H7 (cell line): ENCODE measurements around the gene CSNK2A3. TPM values are rescaled to one million over a fixed set of nuclear protein-coding genes. Genes with fewer than 3 reads are reported as not detected.
"Not testable (repeated sequence)": the region's sequence is repeated elsewhere in the genome, so short reads cannot be mapped to it uniquely, and the experiment has no call there.

Experiments
- DNase-seq: peaks from one replicate; pipeline ENCODE4 v3.0.0; 2012
- H3K27me3 ChIP-seq: 2 replicates; pipeline ENCODE4 v1.6.0; 2011; ENCODE audit warnings: mild to moderate bottlenecking, low read length; ENCODE audit not compliant: control insufficient read depth, insufficient read depth
- H3K36me3 ChIP-seq: replicated peaks from 2 replicates; pipeline ENCODE4 v1.5.1; 2011; ENCODE audit warnings: low read length; ENCODE audit not compliant: control insufficient read depth, insufficient read depth
- H3K4me3 ChIP-seq: 2 replicates; pipeline ENCODE4 v1.5.1; 2011; ENCODE audit warnings: low read depth, mild to moderate bottlenecking, control low read depth, low read length, moderate library complexity; ENCODE audit not compliant: insufficient read depth
- total RNA-seq: library from RNA; depleted of rRNA; stranded (reverse); fragments of >200 nt; shearing (Covaris generic); gene quantifications from 2 replicates; pipeline ENCODE4 v1.2.3, GENCODE V29; 2014; rRNA removed

The CSNK2A3 gene
- total RNA-seq = 1.6 and 2.5 TPM in 2 replicates

DNA sequence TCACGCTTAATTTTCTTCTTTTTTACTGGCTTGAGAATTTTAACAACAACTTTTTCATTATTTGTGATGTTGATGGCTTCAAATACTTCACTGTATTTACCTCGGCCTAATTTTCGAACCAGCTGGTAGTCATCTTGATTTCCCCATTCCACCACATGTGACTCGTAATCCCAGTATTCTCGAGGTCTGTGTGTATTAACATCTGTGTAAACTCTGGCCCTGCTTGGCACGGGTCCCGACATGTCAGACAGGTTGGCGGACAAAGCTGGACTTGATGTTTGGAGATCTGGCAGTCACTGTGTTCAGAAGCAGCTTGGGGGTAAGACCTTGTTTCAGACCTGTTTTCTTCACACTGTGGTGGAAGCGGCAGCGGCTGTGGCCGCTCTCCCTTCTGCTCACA, at the start of gene CSNK2A3:
Gene CSNK2A3 (minus strand): TSS at position 373 of the 400 bp plus-strand sequence. CDS start 131 bp downstream, at position 242.
- not testable (repeated sequence) for H3K4me3 ChIP-seq, DNase-seq, H3K27me3 ChIP-seq, H3K36me3 ChIP-seq

DNA sequence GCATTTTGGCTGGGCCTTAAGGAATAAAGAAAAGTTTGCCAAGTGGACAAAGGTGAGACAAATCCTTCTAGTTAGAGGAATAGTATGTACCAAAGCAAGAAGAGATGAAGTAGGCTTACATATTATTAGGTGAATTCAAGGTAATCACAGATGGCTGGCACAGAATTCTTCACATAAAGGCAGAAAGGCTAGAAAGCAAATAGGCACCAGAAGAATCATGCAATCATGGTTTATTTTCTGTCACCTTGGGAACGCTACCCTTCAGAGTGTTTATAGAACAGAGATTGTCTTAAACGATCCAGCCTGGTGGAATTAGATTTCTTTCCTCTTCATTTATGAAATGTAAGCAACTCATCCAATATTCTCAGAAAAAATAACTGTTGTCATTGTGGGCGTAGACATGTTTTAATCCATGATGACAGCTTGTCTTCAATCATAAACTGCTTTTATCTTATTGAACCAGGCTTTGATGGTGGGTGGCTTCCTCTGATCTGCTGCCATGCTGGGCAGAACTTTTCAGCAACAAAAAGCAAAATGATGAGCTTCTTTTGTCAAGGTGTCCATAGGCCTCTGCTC, 49.0 kb upstream of the CSNK2A3 start:
- no peaks in the 10 kb centered on the region for H3K27me3 ChIP-seq
- no peak for DNase-seq
- H3K4me3 ChIP-seq = no peak overlapping the region
- no peaks in the 10 kb centered on the region for H3K36me3 ChIP-seq

DNA sequence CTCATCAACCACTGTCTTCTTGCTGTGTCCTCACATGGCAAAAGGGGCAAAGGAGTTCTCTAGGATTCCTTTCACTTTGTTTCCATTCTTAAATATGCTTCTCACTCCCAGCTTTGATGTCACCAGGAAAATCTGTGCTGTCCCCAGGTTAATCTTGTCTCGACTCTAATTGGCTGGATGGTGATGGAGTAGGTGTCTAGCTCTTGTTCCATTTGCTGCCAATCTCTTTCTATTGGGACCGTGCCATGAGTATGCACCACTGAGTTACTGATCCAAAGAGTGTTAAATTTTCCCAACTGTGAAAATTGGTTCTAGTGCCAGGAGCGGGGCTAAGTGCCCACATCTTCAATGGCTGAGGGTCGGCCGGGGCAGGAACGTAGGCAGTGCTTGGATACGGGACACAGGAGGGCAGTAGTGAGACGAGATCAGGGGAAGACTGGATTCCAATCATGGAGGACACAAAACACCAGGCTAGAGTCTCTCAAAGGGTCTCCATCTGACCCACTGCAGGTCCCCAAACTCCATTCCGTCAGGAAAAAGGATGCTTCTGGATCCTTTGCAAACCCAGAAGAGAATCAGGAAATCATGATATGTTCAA, 47.7 kb upstream of the CSNK2A3 start:
- H3K36me3 ChIP-seq = no peaks in the 10 kb centered on the region
- no peak overlapping the region for H3K4me3 ChIP-seq
- DNase-seq = peak; percentile 73
- H3K27me3 ChIP-seq = no peaks in the 10 kb centered on the region

DNA sequence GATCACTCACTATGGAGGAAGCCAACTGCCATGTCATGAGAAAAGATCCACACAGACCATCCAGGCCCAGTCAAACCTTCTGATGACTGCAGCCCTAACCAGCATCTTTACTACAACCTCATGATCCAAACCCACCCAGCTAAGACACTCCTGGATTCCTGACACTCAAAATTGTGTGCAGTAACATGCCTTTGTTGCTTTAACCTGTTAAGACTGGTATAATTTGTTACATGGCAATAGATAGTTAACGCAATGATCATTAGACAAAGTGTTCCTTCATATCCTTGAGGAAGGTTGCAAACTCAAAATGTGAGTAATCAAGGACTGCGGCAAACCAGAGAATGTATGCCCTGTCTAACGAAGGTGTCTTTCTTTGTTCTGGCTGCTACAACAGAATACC, 47.1 kb upstream of the CSNK2A3 start:
- Histone ChIP-seq H3K27me3 (no peaks in the 10 kb centered on the region), H3K36me3 (no peaks in the 10 kb centered on the region), H3K4me3 (no peak overlapping the region)
- no peak for DNase-seq

GRCh38 chr11:11397781-11398180, 44.7 kb upstream of the CSNK2A3 start:
- no peak overlapping the region for H3K4me3 ChIP-seq
- no peaks in the 10 kb centered on the region for H3K36me3 ChIP-seq
- DNase-seq = no peak

GRCh38 chr11:11397036-11397415, 44.0 kb upstream of the CSNK2A3 start:
- Histone ChIP-seq H3K36me3 (no peaks in the 10 kb centered on the region), H3K4me3 (no peak overlapping the region), H3K27me3 (no peaks in the 10 kb centered on the region)
- DNase-seq = no peak

More at GRCh38 chr11:11397781-11398180, 44.7 kb upstream of the CSNK2A3 start:
- H3K27me3 ChIP-seq = no peaks in the 10 kb centered on the region

- DNase-seq = no peak
- Histone ChIP-seq H3K36me3 (no peaks in the 10 kb centered on the region), H3K27me3 (no peaks in the 10 kb centered on the region), H3K4me3 (no peak overlapping the region)
Observed at GRCh38 chr11:11396301-11397035, 43.4 kb upstream of the CSNK2A3 start.

GRCh38 chr11:11395126-11395525, 42.1 kb upstream of the CSNK2A3 start:
- no peak for DNase-seq
- Histone ChIP-seq H3K36me3 (no peaks in the 10 kb centered on the region), H3K4me3 (no peak overlapping the region), H3K27me3 (no peaks in the 10 kb centered on the region)

GRCh38 chr11:11394241-11394640, 41.2 kb upstream of the CSNK2A3 start:
- H3K36me3 ChIP-seq = no peaks in the 10 kb centered on the region
- no peak for DNase-seq
- H3K4me3 ChIP-seq = no peak overlapping the region
- H3K27me3 ChIP-seq = no peaks in the 10 kb centered on the region

DNA sequence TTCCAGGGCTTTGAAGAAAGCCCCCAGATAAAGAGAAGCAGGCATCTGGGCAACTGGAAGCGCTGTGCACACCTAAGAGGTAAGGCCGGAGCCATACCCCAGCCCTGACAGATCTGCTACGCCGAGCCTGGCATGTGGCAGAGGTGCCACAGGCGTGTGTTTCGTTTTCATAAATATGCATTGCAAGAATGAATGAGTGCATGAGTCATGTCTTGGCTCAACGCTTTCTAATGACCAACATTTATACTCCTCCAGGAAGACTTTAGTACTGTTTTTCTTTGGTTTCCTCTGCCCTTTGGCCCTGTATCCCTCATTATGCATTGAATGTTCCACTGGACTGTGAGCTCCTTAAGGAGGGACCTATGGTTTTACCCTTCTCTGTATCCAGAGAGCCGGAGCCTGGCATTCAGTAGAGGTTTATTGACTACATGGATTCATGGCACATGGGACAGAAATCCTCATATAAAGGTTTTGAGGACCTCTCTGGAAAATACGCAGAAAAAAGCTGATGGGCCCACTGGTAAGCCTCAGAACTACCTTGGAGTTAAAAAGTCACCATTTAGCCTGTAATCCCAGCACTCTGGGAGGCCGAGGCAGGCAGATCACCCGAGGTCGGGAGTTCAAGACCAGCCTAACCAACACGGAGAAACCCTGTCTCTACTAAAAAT, 38.9 kb upstream of the CSNK2A3 start:
- DNase-seq = no peak
- Histone ChIP-seq H3K36me3 (no peaks in the 10 kb centered on the region), H3K4me3 (no peak overlapping the region), H3K27me3 (no peaks in the 10 kb centered on the region)

GRCh38 chr11:11391169-11391568, 38.1 kb upstream of the CSNK2A3 start:
- no peak for DNase-seq
- no peaks in the 10 kb centered on the region; the same call in 1 of the 2 replicates for H3K27me3 ChIP-seq
- no peaks in the 10 kb centered on the region for H3K36me3 ChIP-seq
- H3K4me3 ChIP-seq = no peak overlapping the region

DNA sequence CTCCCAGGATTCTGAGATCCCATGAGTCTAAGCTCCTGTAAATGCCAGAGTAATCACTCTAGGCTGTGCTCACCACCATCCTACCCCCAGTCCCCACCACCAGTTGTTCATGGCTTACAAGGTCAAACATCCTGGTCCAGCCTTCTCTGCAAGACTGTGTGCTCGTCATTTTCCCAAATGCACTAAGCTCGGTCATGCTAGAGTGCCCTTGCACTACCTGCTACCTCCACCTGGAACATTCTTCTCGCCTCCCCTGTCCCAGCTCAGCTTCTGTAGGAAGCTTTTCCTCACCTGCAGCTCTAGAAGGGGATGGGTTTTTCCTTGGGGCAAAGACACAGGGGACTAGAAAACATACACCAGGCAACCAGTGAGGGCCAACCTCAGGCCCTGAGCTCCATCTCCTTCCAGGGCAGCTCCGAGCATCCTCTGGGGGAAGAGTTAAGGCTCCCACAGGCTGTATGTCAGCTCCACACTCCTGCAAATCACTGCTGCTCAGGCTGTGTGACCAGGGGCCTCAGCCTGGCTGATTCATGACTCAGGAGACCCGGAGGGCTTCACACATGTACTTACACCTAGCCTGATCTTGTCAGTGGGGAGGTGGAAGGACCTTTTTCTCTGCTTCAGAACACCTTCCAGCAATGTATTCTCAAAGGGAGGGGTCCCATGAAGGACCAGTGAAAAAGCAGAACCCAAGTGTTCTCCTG, 37.2 kb upstream of the CSNK2A3 start:
- no peak for DNase-seq
- no peak overlapping the region for H3K4me3 ChIP-seq
- H3K36me3 ChIP-seq = no peaks in the 10 kb centered on the region
- H3K27me3 ChIP-seq = no peaks in the 10 kb centered on the region; the same call in 1 of the 2 replicates

GRCh38 chr11:11389238-11389637, 36.2 kb upstream of the CSNK2A3 start:
- H3K4me3 ChIP-seq = no peak overlapping the region
- H3K36me3 ChIP-seq = no peaks in the 10 kb centered on the region
- no peaks in the 10 kb centered on the region; the same call in 1 of the 2 replicates for H3K27me3 ChIP-seq
- DNase-seq = no peak

DNA sequence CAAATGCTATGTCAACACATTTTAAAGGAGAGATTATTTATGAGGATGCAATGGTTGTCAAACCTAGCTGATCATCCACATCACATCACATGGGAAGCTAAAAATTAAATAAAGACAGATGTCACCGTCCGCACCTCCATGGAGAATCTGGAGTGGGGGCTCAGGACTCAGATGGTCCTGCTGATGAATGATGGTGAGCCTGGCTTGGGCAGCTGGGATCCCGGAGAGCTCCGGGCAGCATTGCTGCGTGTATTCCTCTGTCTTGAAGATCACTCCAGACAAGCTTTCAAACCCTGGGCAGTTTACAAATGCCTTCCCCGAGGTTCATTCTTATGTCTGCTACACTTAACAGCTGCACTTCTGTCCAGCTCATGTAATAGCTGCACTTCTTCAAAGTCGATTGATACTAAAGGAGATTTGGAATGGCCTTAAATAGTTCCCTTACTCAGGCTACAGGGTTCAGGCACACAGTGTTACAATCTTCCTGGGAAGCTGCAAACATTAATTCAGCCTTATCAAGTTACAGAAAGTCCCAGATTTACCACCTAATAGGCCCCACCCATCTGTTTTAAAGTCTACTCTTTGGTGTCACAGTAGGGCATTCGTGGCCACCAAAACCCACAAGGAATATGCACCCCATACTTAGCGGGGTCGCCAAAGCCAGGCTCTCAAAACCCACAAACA, 34.7 kb upstream of the CSNK2A3 start:
- Histone ChIP-seq H3K27me3 (no peaks in the 10 kb centered on the region; the same call in 1 of the 2 replicates), H3K36me3 (no peaks in the 10 kb centered on the region), H3K4me3 (no peak overlapping the region)
- DNase-seq = no peak
